Measurements from ENCODE around the gene NUP153. TPM values are rescaled to one million over a fixed set of nuclear protein-coding genes. Genes with fewer than 3 reads are reported as not detected.

NUP153 gene
- polyA plus RNA-seq, 1 donor from 2014 or later: 20.6 TPM

DNA sequence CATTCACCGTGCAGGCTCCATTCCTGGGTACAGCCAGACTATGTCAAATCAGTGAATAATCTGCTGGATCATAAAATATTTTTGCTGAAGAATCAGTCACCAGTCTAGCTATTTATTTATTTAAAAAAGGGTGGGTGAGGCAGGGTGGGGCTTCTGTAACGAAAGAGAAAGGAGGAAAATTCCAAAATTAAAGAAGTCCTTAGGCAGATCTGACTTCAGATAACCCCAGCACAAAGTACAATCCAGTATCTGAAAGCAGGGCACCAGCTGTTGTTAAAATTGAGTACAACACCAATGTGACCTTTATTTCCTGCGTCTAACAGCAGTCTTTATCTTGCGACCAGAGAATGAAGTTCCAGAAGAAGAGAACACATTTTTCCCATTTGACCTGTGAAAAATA is 90.9 kb downstream of the NUP153 start:
- TF ChIP-seq RAD21 (conservative IDR thresholded peaks at IDR 0.05) (no peak), EP300 (conservative IDR thresholded peaks at IDR 0.05; ENCODE audit: poor library complexity, severe bottlenecking) (no peak), MXI1 (conservative IDR thresholded peaks at IDR 0.05; ENCODE audit: poor library complexity, severe bottlenecking) (no peak)
- Histone ChIP-seq H3K27me3 (ENCODE audit: insufficient read depth, low read depth, low read length) (no peaks in the 10 kb centered on the region), H3F3A (ENCODE audit: insufficient read depth, low read length, poor library complexity, severe bottlenecking) (no peaks in the 10 kb centered on the region), H3K9me2 (ENCODE audit: insufficient read depth, low read length) (no peaks in the 10 kb centered on the region), H3K4me3 (ENCODE audit: low read length) (no peak overlapping the region), H3K27ac (ENCODE audit: low read length) (no peak overlapping the region), H3K9me3 (ENCODE audit: low read length) (no peaks in the 10 kb centered on the region), H3K79me2 (replicated peaks; ENCODE audit: insufficient read depth, low read length) (peaks cover 4% of the 10 kb centered on the region), H2AFZ (ENCODE audit: low read depth, low read length) (no peak overlapping the region), H3K4me2 (ENCODE audit: low read length) (no peak overlapping the region), H3K36me3 (ENCODE audit: insufficient read depth, low read length) (no peaks in the 10 kb centered on the region), H4K20me1 (ENCODE audit: insufficient read depth) (no peaks in the 10 kb centered on the region), H3K9ac (ENCODE audit: low read length) (no peak overlapping the region)

DNA sequence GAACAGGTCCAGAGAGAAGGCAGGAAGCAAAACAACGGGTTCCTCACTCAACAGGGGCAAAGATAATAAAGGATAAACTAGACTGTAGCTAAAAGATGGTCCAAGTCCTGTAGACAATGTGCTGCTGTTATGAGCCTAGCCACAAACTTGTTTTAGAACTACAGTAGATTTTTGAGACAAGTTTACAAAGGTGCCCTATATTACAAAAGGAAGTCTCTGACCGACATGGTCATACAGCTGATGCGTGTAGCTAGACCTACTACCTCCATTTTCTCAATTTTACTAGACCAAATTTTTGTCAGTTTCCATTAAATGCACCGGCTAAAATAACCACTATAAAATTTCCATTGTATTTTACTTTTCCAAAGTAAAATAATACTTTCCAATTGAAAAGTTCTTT is 94.7 kb downstream of the NUP153 start:
- Histone ChIP-seq H3K79me2 (replicated peaks; ENCODE audit: insufficient read depth, low read length) (no peaks in the 10 kb centered on the region), H3K27ac (ENCODE audit: low read length) (no peak overlapping the region), H3K9me2 (ENCODE audit: insufficient read depth, low read length) (no peaks in the 10 kb centered on the region), H3K27me3 (ENCODE audit: insufficient read depth, low read depth, low read length) (no peaks in the 10 kb centered on the region), H3K9ac (ENCODE audit: low read length) (no peak overlapping the region), H3K36me3 (ENCODE audit: insufficient read depth, low read length) (no peaks in the 10 kb centered on the region), H2AFZ (ENCODE audit: low read depth, low read length) (no peak overlapping the region), H3K4me3 (ENCODE audit: low read length) (no peak overlapping the region), H3K4me2 (ENCODE audit: low read length) (no peak overlapping the region), H4K20me1 (ENCODE audit: insufficient read depth) (no peaks in the 10 kb centered on the region), H3K9me3 (ENCODE audit: low read length) (no peaks in the 10 kb centered on the region), H3F3A (ENCODE audit: insufficient read depth, low read length, poor library complexity, severe bottlenecking) (no peaks in the 10 kb centered on the region)
- TF ChIP-seq SMC3 (conservative IDR thresholded peaks at IDR 0.05; ENCODE audit: poor library complexity): no peak
- no peak for TF ChIP-seq TAF1 (IDR thresholded peaks at IDR 0.05; ENCODE audit: low read depth)
- TF ChIP-seq, protein P1, sequence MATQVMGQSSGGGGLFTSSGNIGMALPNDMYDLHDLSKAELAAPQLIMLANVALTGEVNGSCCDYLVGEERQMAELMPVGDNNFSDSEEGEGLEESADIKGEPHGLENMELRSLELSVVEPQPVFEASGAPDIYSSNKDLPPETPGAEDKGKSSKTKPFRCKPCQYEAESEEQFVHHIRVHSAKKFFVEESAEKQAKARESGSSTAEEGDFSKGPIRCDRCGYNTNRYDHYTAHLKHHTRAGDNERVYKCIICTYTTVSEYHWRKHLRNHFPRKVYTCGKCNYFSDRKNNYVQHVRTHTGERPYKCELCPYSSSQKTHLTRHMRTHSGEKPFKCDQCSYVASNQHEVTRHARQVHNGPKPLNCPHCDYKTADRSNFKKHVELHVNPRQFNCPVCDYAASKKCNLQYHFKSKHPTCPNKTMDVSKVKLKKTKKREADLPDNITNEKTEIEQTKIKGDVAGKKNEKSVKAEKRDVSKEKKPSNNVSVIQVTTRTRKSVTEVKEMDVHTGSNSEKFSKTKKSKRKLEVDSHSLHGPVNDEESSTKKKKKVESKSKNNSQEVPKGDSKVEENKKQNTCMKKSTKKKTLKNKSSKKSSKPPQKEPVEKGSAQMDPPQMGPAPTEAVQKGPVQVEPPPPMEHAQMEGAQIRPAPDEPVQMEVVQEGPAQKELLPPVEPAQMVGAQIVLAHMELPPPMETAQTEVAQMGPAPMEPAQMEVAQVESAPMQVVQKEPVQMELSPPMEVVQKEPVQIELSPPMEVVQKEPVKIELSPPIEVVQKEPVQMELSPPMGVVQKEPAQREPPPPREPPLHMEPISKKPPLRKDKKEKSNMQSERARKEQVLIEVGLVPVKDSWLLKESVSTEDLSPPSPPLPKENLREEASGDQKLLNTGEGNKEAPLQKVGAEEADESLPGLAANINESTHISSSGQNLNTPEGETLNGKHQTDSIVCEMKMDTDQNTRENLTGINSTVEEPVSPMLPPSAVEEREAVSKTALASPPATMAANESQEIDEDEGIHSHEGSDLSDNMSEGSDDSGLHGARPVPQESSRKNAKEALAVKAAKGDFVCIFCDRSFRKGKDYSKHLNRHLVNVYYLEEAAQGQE (IDR thresholded peaks at IDR 0.05; ENCODE audit: borderline replicate concordance): no peak
- TF ChIP-seq CTCF (IDR thresholded peaks at IDR 0.05; ENCODE audit: poor library complexity, severe bottlenecking): no peak
- TF ChIP-seq EZH2 (IDR thresholded peaks at IDR 0.05; ENCODE audit: borderline replicate concordance, insufficient read depth, low read length, poor library complexity, severe bottlenecking): no peak
- no peak for TF ChIP-seq POLR2AphosphoS5 (IDR thresholded peaks at IDR 0.05)
- no peak for TF ChIP-seq EP300 (conservative IDR thresholded peaks at IDR 0.05; ENCODE audit: poor library complexity, severe bottlenecking)
- TF ChIP-seq RAD21 (conservative IDR thresholded peaks at IDR 0.05): no peak
- no peak for TF ChIP-seq MXI1 (conservative IDR thresholded peaks at IDR 0.05; ENCODE audit: poor library complexity, severe bottlenecking)

- Histone ChIP-seq H3K9me2 (ENCODE audit: insufficient read depth, low read length) (no peaks in the 10 kb centered on the region), H3K36me3 (ENCODE audit: insufficient read depth, low read length) (no peaks in the 10 kb centered on the region), H4K20me1 (ENCODE audit: insufficient read depth) (no peaks in the 10 kb centered on the region), H3K27me3 (ENCODE audit: insufficient read depth, low read depth, low read length) (no peaks in the 10 kb centered on the region), H2AFZ (ENCODE audit: low read depth, low read length) (no peak overlapping the region), H3K79me2 (replicated peaks; ENCODE audit: insufficient read depth, low read length) (no peaks in the 10 kb centered on the region), H3K4me3 (ENCODE audit: low read length) (no peak overlapping the region), H3K4me2 (ENCODE audit: low read length) (no peak overlapping the region), H3F3A (ENCODE audit: insufficient read depth, low read length, poor library complexity, severe bottlenecking) (no peaks in the 10 kb centered on the region), H3K9me3 (ENCODE audit: low read length) (no peaks in the 10 kb centered on the region), H3K27ac (ENCODE audit: low read length) (no peak overlapping the region), H3K9ac (ENCODE audit: low read length) (no peak overlapping the region)
- TF ChIP-seq TAF1 (IDR thresholded peaks at IDR 0.05; ENCODE audit: low read depth) (no peak), POLR2AphosphoS5 (IDR thresholded peaks at IDR 0.05) (no peak), SMC3 (conservative IDR thresholded peaks at IDR 0.05; ENCODE audit: poor library complexity) (no peak), EP300 (conservative IDR thresholded peaks at IDR 0.05; ENCODE audit: poor library complexity, severe bottlenecking) (no peak), RAD21 (conservative IDR thresholded peaks at IDR 0.05) (no peak), CTCF (IDR thresholded peaks at IDR 0.05; ENCODE audit: poor library complexity, severe bottlenecking) (no peak), MXI1 (conservative IDR thresholded peaks at IDR 0.05; ENCODE audit: poor library complexity, severe bottlenecking) (no peak)
- TF ChIP-seq, protein P1 (IDR thresholded peaks at IDR 0.05; ENCODE audit: borderline replicate concordance): no peak
Observed at GRCh38 chr6:17610835-17611234, 95.9 kb downstream of the NUP153 start.

All from neural cell (in vitro differentiated cells).